Uterus (tissue), 4 donors: ENCODE data around the gene KCNS3. TPM values are rescaled to one million over a fixed set of nuclear protein-coding genes. Genes with fewer than 3 reads are reported as not detected.

Experiments
- DNase-seq, 2 donors: peaks; one replicate each; pipeline ENCODE4 v3.0.0-alpha.2; 2019 to 2020
- H3K27ac ChIP-seq, 2 donors: fragments of 200-600 bp; sonication (generic); 1 replicate in 1 of 2; 2 replicates in 1 of 2; pipeline ENCODE4 v1.5.1; 2016 to 2018
- H3K27me3 ChIP-seq, 2 donors: fragments of 200-600 bp; sonication (generic); one replicate each; pipeline ENCODE4 v1.5.1; 2018 to 2019; ENCODE audit warnings: control low read depth in 1 of 2
- H3K36me3 ChIP-seq, 2 donors: fragments of 200-600 bp; sonication (generic); one replicate each; pipeline ENCODE4 v1.5.1; 2019; ENCODE audit warnings: control low read depth in 1 of 2
- H3K4me1 ChIP-seq, 2 donors: fragments of 200-600 bp; sonication (generic); one replicate each; pipeline ENCODE4 v1.5.1; 2018 to 2019; ENCODE audit warnings: control low read depth in 1 of 2
- H3K4me3 ChIP-seq, 2 donors: fragments of 200-600 bp; sonication (generic); 1 replicate in 1 of 2; 2 replicates in 1 of 2; pipeline ENCODE4 v1.5.1; 2018 to 2019; ENCODE audit warnings: mild to moderate bottlenecking in 1 of 2
- H3K9me3 ChIP-seq, 2 donors: fragments of 200-600 bp; sonication (generic); one replicate each; pipeline ENCODE4 v1.5.1; 2019; ENCODE audit warnings: control low read depth in 1 of 2
- POLR2A ChIP-seq, 2 donors: fragments of 450-650 bp; IDR thresholded peaks; one replicate each; pipeline ENCODE4 v1.6.1; 2016; ENCODE audit warnings: antibody characterized with exemption in 2 of 2, mild to moderate bottlenecking in 1 of 2, moderate library complexity in 1 of 2
- intact Hi-C: fragments of 100-400 bp; cut with DNase I; formaldehyde crosslinking; loops from one replicate; pipeline ENCODE4 v1.15.1; 2023; ENCODE audit warnings: low total_unique reads
- total RNA-seq, 4 donors: library from RNA; depleted of rRNA in 3 of 4; stranded (reverse); fragments of >200 nt in 3 of 4; gene quantifications; one replicate each; pipeline versions ENCODE4 v1.1.0 to v1.2.4, GENCODE V29; 2014 to 2023
- TF ChIP-seq, protein P1 (sequence below), 4 experiments: fragments of 200-600 bp in 2 of 4; fragments of 450-650 bp in 2 of 4; sonication (generic) in 2 of 4; IDR thresholded peaks; one replicate each; pipeline ENCODE4 v1.5.1; 2016 to 2019; ENCODE audit warnings: antibody characterized with exemption in 4 of 4, mild to moderate bottlenecking in 2 of 4, moderate library complexity in 1 of 4
- donor health status: DM: yes; HTN: yes; CAD: no.

Gene KCNS3
- total RNA-seq, 4 donors from 2014 or later = 4.8 to 67.6 (median 11.6) TPM

DNA sequence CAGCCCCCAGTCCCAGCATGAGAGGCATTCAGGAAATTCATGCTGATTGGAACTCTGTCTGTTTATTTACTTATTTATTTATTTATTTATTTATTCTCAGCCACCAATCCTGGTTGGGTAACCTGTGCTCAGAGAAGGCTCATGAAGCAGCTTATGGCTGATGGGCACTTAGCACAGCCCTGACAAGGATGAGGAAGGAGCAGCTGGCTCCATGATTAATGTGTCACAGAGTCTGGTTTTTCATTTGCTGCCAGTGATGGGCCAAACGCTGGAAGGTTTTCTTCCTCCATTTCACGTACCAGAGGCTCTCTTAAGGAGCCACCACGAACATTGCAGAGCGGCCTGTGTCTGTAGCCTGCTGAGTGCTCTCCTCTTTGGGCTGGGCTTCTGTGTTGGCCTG, 28.3 kb upstream of the KCNS3 start:
- H3K36me3 ChIP-seq = no peaks in the 10 kb centered on the region
- no peak overlapping the region for H3K27ac ChIP-seq
- no peak overlapping the region for H3K4me3 ChIP-seq
- no peaks in the 10 kb centered on the region for H3K4me1 ChIP-seq
- H3K9me3 ChIP-seq = no peaks in the 10 kb centered on the region
- DNase-seq = no peak
- TF ChIP-seq POLR2A (IDR thresholded peaks at IDR 0.05) = no peak
- TF ChIP-seq, protein P1, sequence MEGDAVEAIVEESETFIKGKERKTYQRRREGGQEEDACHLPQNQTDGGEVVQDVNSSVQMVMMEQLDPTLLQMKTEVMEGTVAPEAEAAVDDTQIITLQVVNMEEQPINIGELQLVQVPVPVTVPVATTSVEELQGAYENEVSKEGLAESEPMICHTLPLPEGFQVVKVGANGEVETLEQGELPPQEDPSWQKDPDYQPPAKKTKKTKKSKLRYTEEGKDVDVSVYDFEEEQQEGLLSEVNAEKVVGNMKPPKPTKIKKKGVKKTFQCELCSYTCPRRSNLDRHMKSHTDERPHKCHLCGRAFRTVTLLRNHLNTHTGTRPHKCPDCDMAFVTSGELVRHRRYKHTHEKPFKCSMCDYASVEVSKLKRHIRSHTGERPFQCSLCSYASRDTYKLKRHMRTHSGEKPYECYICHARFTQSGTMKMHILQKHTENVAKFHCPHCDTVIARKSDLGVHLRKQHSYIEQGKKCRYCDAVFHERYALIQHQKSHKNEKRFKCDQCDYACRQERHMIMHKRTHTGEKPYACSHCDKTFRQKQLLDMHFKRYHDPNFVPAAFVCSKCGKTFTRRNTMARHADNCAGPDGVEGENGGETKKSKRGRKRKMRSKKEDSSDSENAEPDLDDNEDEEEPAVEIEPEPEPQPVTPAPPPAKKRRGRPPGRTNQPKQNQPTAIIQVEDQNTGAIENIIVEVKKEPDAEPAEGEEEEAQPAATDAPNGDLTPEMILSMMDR (IDR thresholded peaks at IDR 0.05) = no peak
- no peaks in the 10 kb centered on the region for H3K27me3 ChIP-seq
- intact Hi-C loops = no loop called here

DNA sequence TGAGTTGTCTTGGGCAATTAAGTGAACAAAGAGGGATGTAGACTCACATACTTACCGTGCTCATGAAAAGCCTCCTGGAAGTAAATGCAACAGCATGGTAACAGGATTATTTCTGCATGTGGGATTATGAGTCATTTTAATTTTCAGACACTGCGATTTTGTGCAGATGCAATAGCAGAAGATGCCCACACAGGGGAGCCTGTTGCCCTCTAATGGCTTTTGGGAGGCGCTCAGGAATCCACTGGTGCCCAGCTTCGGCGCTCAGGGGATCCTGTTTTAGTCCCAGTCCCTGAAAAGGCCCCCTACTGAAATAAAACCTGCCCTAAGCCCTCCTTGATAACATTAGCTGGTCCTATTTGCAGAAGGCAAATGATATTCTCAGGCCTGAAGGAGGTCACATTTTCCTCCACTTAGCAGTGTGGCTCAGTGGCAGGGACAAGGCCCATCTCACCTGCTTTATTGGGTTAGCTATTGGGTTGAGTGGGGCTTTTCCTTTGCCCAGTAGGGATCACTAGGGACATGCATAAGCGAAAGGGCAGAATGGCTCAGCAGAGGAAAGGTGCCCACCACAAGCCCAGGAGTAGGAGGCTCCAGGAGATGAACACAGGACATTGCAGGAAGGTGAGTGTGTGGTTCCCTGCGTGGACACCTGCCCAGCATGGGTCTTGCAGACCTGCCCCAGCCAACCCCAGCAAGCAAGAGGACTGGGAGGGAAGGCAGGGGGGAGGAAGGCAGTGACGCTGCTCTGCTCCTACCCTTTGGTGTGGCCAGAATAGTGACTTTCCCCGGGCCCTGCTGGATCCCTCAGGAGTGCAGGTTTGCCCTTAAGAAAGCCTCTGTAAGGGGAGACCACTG, 26.5 kb upstream of the KCNS3 start:
- TF ChIP-seq POLR2A (IDR thresholded peaks at IDR 0.05) = no peak
- TF ChIP-seq, protein P1 (IDR thresholded peaks at IDR 0.05) = peak; percentile 53 to 71 (median 58)
- Histone ChIP-seq H3K4me3 (no peak overlapping the region), H3K4me1 (no peaks in the 10 kb centered on the region), H3K27me3 (no peaks in the 10 kb centered on the region), H3K9me3 (no peaks in the 10 kb centered on the region), H3K36me3 (no peaks in the 10 kb centered on the region), H3K27ac (no peak overlapping the region)
- DNase-seq = peak; percentile 16 to 27
- intact Hi-C loops = no loop called here

DNA sequence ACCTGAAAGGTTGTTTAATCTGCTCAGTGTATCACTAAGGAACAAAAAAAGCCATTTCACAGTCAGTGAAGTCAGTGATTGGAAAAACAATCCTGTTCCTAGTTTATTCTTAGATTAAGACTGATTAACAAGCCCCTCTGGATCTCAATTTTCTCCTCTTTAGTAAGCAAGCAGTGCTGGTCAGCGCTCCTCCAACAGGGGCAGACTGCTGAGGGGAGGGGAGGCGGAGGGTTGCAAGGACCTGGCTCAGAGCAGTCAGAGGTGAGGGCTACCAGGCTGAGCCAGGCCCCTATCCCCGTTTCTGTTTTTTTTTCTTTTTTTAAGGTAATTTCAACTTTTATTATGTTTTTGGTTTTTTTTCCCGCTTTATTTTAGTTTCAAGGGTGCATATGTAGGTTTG, 24.7 kb upstream of the KCNS3 start:
- TF ChIP-seq, protein P1 (IDR thresholded peaks at IDR 0.05) = no peak
- TF ChIP-seq POLR2A (IDR thresholded peaks at IDR 0.05) = no peak
- Histone ChIP-seq H3K36me3 (no peaks in the 10 kb centered on the region), H3K4me1 (no peaks in the 10 kb centered on the region), H3K4me3 (no peak overlapping the region), H3K27me3 (no peaks in the 10 kb centered on the region), H3K9me3 (no peaks in the 10 kb centered on the region), H3K27ac (no peak overlapping the region)
- DNase-seq = no peak
- intact Hi-C loops = no loop called here

DNA sequence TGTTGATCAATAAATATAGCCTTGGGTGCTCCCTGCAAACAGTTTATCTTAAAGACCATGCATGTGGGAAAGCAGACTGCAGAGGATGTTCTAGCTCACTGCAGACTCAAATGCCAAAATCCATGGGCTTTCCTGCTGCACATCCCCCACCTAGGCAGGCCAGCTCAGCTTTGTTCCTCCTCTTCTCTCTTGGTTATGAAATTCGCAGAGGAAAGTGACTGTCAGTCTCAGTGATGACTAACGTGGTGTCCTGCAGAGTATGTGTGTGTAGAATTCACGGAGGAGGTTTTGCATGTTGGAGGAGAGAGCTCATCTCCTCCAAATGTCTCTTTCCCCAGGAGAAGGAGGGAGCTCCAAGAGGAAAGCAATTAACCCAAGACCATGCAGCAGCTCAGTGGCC, 21.4 kb upstream of the KCNS3 start:
- Histone ChIP-seq H3K4me3 (no peak overlapping the region), H3K9me3 (no peaks in the 10 kb centered on the region), H3K4me1 (no peaks in the 10 kb centered on the region), H3K27ac (no peak overlapping the region), H3K27me3 (no peaks in the 10 kb centered on the region), H3K36me3 (no peaks in the 10 kb centered on the region)
- DNase-seq = no peak
- intact Hi-C loops = no loop called here
- TF ChIP-seq POLR2A (IDR thresholded peaks at IDR 0.05) = no peak
- TF ChIP-seq, protein P1 (IDR thresholded peaks at IDR 0.05) = no peak

DNA sequence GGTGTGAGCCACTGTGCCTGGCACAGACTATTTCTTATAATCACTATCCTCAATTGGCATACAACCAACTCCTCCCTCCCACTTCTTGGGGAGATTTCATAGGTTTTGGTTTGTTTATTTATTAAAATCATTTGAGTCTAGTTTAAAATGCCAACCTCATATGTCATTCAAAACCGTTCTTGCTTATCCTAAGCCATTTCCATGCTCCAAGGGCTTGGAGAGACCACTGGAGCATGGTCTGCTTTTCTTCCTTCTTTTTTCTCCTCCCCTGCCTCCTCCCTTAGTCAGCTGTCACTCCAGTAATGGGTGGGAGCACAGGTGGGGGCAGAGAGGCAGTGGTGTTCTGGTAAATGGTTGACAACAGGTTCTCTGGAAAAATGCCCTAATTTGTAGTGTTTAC, 20.4 kb upstream of the KCNS3 start:
- Histone ChIP-seq H3K4me1 (no peaks in the 10 kb centered on the region), H3K27me3 (no peaks in the 10 kb centered on the region), H3K9me3 (no peaks in the 10 kb centered on the region), H3K4me3 (no peak overlapping the region), H3K27ac (no peak overlapping the region), H3K36me3 (no peaks in the 10 kb centered on the region)
- TF ChIP-seq POLR2A (IDR thresholded peaks at IDR 0.05) = no peak
- TF ChIP-seq, protein P1 (IDR thresholded peaks at IDR 0.05) = no peak
- no peak for DNase-seq
- intact Hi-C loops = no loop called here
